SU-DHL-6 (cell line): ENCODE data around the gene GPI.
A peak's percentile ranks its signal among the peaks of the same experiment; 100 is the strongest.

Experiments
- H2AFZ ChIP-seq: fragments of 200-600 bp; sonication (generic); 2 replicates; pipeline ENCODE4 v1.6.1; 2014; ENCODE audit warnings: low read depth, mild to moderate bottlenecking, moderate library complexity, mixed read lengths, antibody characterized with exemption, low read length; ENCODE audit not compliant: severe bottlenecking
- H3F3A ChIP-seq: fragments of 200-600 bp; shearing (Covaris generic); 2 replicates; pipeline ENCODE4 v1.6.0; 2016; ENCODE audit warnings: antibody characterized with exemption, mild to moderate bottlenecking; ENCODE audit not compliant: insufficient read depth
- H3K27ac ChIP-seq: fragments of 200-600 bp; sonication (generic); 2 replicates; pipeline ENCODE4 v1.5.1; 2016; ENCODE audit warnings: low read depth, mild to moderate bottlenecking, low read length, moderate library complexity, mixed read lengths
- H3K27me3 ChIP-seq: fragments of 200-600 bp; sonication (generic), shearing (Covaris generic); 2 replicates; pipeline ENCODE4 v1.6.0; 2014; ENCODE audit warnings: mild to moderate bottlenecking, low read length
- H3K36me3 ChIP-seq: fragments of 200-600 bp; sonication (generic); 2 replicates; pipeline ENCODE4 v1.6.1; 2014; ENCODE audit warnings: mild to moderate bottlenecking, low read length, mixed read lengths
- H3K4me2 ChIP-seq: fragments of 300-600, 200-600 bp; shearing (Covaris generic), sonication (generic); 2 replicates; pipeline ENCODE4 v1.6.0; 2014; ENCODE audit warnings: low read length, low read depth, mild to moderate bottlenecking; ENCODE audit not compliant: poor library complexity, severe bottlenecking
- H3K4me3 ChIP-seq: fragments of 200-600 bp; sonication (generic); 2 replicates; pipeline ENCODE4 v1.5.1; 2014; ENCODE audit warnings: antibody characterized with exemption, low read length, mild to moderate bottlenecking, mixed read lengths; ENCODE audit not compliant: insufficient read depth, poor library complexity, severe bottlenecking
- H3K79me2 ChIP-seq: fragments of 200-600 bp; sonication (generic); 2 replicates; pipeline ENCODE4 v1.6.1; 2014; ENCODE audit warnings: mild to moderate bottlenecking, low read length, moderate library complexity; ENCODE audit not compliant: insufficient read depth
- H3K9ac ChIP-seq: fragments of 200-600 bp; sonication (generic); 2 replicates; pipeline ENCODE4 v1.7.0; 2014; ENCODE audit warnings: mild to moderate bottlenecking, low read length
- H3K9me2 ChIP-seq: fragments of 200-600 bp; sonication (generic); replicated peaks from 2 replicates; pipeline ENCODE4 v1.6.1; 2014; ENCODE audit warnings: low read length; ENCODE audit not compliant: insufficient read depth
- H3K9me3 ChIP-seq: fragments of 200-600 bp; sonication (generic); 2 replicates; pipeline ENCODE4 v1.6.1; 2014; ENCODE audit warnings: low read length, mixed read lengths; ENCODE audit not compliant: insufficient read depth
- H4K20me1 ChIP-seq: fragments of 200-600 bp; sonication (generic); 2 replicates; pipeline ENCODE4 v1.6.1; 2014; ENCODE audit warnings: low read depth, mild to moderate bottlenecking, antibody characterized with exemption, low read length, moderate library complexity, mixed read lengths
- CTCF ChIP-seq: fragments of 200-600 bp; sonication (generic); IDR thresholded peaks from one replicate; pipeline ENCODE4 v1.5.1; 2017; ENCODE audit warnings: antibody characterized with exemption, mild to moderate bottlenecking, low read length, moderate library complexity; ENCODE audit not compliant: insufficient read depth, poor library complexity, severe bottlenecking
- EZH2phosphoT487 ChIP-seq: fragments of 200-600 bp; sonication (generic), shearing (Covaris generic); conservative IDR thresholded peaks from 2 replicates; pipeline ENCODE4 v1.6.1; 2018; ENCODE audit warnings: mild to moderate bottlenecking, antibody characterized with exemption, low read length, moderate library complexity, mixed read lengths

The GPI gene

GRCh38 chr19:34429553-34429952, 64.6 kb downstream of the GPI start:
- no peaks in the 10 kb centered on the region for H3K9me2 ChIP-seq
- H3K4me3 ChIP-seq: peak overlapping the region; percentile 71
- H3K27ac ChIP-seq: peak overlapping the region; percentile 78; the same call in 1 of the 2 replicates
- H2AFZ ChIP-seq: no peak overlapping the region
- H3K4me2 ChIP-seq: peak overlapping the region; percentile 88
- peaks cover 67% of the 10 kb centered on the region for H3K79me2 ChIP-seq
- H3K27me3 ChIP-seq: no peaks in the 10 kb centered on the region
- peaks cover 20% of the 10 kb centered on the region for H3F3A ChIP-seq
- H3K9ac ChIP-seq: peak overlapping the region; percentile 98
- peaks cover 47% of the 10 kb centered on the region for H4K20me1 ChIP-seq
- peaks cover 32% of the 10 kb centered on the region for H3K36me3 ChIP-seq
- no peaks in the 10 kb centered on the region for H3K9me3 ChIP-seq
- TF ChIP-seq EZH2phosphoT487 (no peak), CTCF (no peak)

GRCh38 chr19:34430738-34431625, 66.0 kb downstream of the GPI start:
- Histone ChIP-seq H3K9ac (peak overlapping the region; percentile 98), H3F3A (peaks cover 7% of the 10 kb centered on the region), H2AFZ (no peak overlapping the region), H3K27ac (peak overlapping the region; percentile 78; the same call in 1 of the 2 replicates), H3K27me3 (no peaks in the 10 kb centered on the region), H3K36me3 (peaks cover 36% of the 10 kb centered on the region), H3K79me2 (peaks cover 79% of the 10 kb centered on the region), H4K20me1 (peaks cover 47% of the 10 kb centered on the region), H3K4me2 (peak overlapping the region; percentile 88), H3K9me3 (no peaks in the 10 kb centered on the region), H3K4me3 (peak overlapping the region; percentile 71), H3K9me2 (no peaks in the 10 kb centered on the region)
- TF ChIP-seq CTCF (peak; percentile 65), EZH2phosphoT487 (no peak)

- H3K9me2 ChIP-seq: no peaks in the 10 kb centered on the region
- H3F3A ChIP-seq: peaks cover 7% of the 10 kb centered on the region
- no peak overlapping the region for H2AFZ ChIP-seq
- peaks cover 50% of the 10 kb centered on the region for H4K20me1 ChIP-seq
- H3K27me3 ChIP-seq: no peaks in the 10 kb centered on the region
- H3K36me3 ChIP-seq: peaks cover 40% of the 10 kb centered on the region
- peak overlapping the region; percentile 88 for H3K4me2 ChIP-seq
- peaks cover 85% of the 10 kb centered on the region for H3K79me2 ChIP-seq
- no peak overlapping the region for H3K27ac ChIP-seq
- no peak overlapping the region for H3K4me3 ChIP-seq
- H3K9me3 ChIP-seq: no peaks in the 10 kb centered on the region
- H3K9ac ChIP-seq: no peak overlapping the region
- TF ChIP-seq EZH2phosphoT487 (no peak), CTCF (no peak)
Observed at GRCh38 chr19:34431681-34432402, 66.8 kb downstream of the GPI start.
